ENCODE data around the gene CAND1. TPM values are rescaled to one million over a fixed set of nuclear protein-coding genes. Genes with fewer than 3 reads are reported as not detected.

The CAND1 gene
- total RNA-seq, 4 donors from 2014 or later: 58.3 to 82.7 (median 74.6) TPM

DNA sequence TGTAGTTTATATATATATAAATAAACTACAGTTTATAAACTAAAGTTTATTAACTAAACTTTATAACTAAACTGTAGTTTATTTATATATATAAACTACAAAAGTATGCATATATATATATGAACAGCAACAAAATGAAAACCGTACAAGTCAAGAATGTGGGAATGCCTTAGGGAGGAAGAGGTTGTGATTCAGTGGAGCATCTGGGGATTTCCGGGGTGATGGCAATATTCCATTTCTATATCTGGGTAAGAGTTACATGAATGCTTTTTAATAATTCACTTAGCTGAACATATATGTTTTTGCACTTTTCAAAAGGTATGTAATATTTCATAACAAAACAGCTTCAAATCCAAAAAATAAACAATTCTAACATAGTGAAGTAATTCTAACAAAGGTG lies 30.1 kb upstream of the CAND1 start:
- H3K27me3 ChIP-seq: no peaks in the 10 kb centered on the region
- no peak for DNase-seq
- H3K9me3 ChIP-seq: no peaks in the 10 kb centered on the region
- H3K27ac ChIP-seq: no peak overlapping the region
- no peak overlapping the region for H3K4me3 ChIP-seq
- no peak for TF ChIP-seq POLR2A (IDR thresholded peaks at IDR 0.05)
- TF ChIP-seq, protein P1, sequence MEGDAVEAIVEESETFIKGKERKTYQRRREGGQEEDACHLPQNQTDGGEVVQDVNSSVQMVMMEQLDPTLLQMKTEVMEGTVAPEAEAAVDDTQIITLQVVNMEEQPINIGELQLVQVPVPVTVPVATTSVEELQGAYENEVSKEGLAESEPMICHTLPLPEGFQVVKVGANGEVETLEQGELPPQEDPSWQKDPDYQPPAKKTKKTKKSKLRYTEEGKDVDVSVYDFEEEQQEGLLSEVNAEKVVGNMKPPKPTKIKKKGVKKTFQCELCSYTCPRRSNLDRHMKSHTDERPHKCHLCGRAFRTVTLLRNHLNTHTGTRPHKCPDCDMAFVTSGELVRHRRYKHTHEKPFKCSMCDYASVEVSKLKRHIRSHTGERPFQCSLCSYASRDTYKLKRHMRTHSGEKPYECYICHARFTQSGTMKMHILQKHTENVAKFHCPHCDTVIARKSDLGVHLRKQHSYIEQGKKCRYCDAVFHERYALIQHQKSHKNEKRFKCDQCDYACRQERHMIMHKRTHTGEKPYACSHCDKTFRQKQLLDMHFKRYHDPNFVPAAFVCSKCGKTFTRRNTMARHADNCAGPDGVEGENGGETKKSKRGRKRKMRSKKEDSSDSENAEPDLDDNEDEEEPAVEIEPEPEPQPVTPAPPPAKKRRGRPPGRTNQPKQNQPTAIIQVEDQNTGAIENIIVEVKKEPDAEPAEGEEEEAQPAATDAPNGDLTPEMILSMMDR (IDR thresholded peaks at IDR 0.05): no peak
- H3K36me3 ChIP-seq: no peaks in the 10 kb centered on the region
- H3K4me1 ChIP-seq: no peaks in the 10 kb centered on the region

DNA sequence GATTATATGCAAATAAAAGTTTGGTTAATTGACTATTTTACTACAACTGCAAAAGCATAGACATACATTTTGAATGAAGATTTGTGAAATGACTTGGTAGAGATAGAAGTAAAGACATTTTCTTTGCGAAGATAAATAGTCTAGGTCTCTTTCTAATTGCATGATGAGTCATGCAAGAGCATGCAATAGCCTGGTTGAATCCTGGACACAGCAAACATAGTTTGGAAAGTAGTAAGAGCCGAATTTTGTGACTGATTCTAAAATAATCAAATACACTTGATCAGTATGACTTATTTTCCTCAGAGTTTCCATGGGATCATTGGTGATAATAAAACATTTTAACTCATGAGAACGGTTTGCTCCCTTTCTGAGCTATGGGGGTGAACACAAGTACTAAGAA lies 27.7 kb upstream of the CAND1 start:
- no peak for DNase-seq
- Histone ChIP-seq H3K27me3 (no peaks in the 10 kb centered on the region), H3K9me3 (no peaks in the 10 kb centered on the region), H3K4me1 (no peaks in the 10 kb centered on the region), H3K4me3 (no peak overlapping the region), H3K36me3 (no peaks in the 10 kb centered on the region), H3K27ac (no peak overlapping the region)
- TF ChIP-seq POLR2A (IDR thresholded peaks at IDR 0.05): no peak
- TF ChIP-seq, protein P1 (IDR thresholded peaks at IDR 0.05): no peak

DNA sequence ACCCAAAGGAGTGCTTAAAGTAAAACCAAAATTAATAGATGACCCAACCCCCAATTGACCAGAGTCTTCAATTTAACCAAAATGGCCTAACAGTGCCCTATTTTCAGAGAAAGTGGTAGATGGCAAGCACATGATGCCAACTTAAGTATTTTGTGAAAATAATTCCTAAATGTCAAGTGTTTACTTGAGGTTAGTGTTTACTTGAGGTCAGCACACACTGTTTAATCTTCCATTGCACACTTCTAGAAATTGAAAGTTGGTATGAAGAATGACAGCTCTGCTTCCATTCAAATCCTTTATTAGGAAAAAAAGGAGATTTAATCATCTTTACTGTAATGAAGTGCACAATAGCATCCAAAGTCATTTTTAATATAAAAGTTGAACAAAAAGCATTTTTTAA lies 25.9 kb upstream of the CAND1 start:
- no peak overlapping the region for H3K27ac ChIP-seq
- no peak overlapping the region for H3K4me3 ChIP-seq
- no peaks in the 10 kb centered on the region for H3K27me3 ChIP-seq
- H3K36me3 ChIP-seq: no peaks in the 10 kb centered on the region
- H3K4me1 ChIP-seq: no peaks in the 10 kb centered on the region
- TF ChIP-seq, protein P1 (IDR thresholded peaks at IDR 0.05): no peak
- no peak for TF ChIP-seq POLR2A (IDR thresholded peaks at IDR 0.05)
- DNase-seq: no peak
- no peaks in the 10 kb centered on the region for H3K9me3 ChIP-seq

GRCh38 chr12:67245571-67245970 lies 23.6 kb upstream of the CAND1 start:
- no peak for DNase-seq
- Histone ChIP-seq H3K9me3 (no peaks in the 10 kb centered on the region), H3K4me3 (no peak overlapping the region), H3K27me3 (no peaks in the 10 kb centered on the region), H3K4me1 (no peaks in the 10 kb centered on the region), H3K36me3 (no peaks in the 10 kb centered on the region), H3K27ac (no peak overlapping the region)
- TF ChIP-seq, protein P1 (IDR thresholded peaks at IDR 0.05): no peak
- TF ChIP-seq POLR2A (IDR thresholded peaks at IDR 0.05): no peak

DNA sequence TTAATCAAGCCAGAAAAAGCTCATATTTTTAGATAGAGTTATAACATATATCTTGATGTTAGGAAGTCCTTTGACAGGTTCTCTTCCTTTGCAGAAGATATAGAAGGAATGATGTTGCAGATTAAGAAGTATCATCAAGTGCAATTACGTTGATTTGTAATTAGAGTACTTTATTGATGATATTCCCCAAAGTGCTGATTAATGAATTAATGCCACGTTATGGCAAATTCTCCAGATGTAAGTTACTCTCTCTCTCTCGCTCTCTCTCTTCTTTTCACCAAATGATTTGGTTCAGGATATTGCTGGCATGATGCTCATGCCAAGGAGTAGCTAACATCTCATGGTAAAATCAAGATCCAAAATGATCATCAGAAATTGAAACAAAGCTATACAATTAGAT lies 18.1 kb upstream of the CAND1 start:
- no peak overlapping the region for H3K27ac ChIP-seq
- H3K4me1 ChIP-seq: no peaks in the 10 kb centered on the region
- no peak for DNase-seq
- no peaks in the 10 kb centered on the region for H3K9me3 ChIP-seq
- H3K27me3 ChIP-seq: no peaks in the 10 kb centered on the region
- no peaks in the 10 kb centered on the region for H3K36me3 ChIP-seq
- TF ChIP-seq POLR2A (IDR thresholded peaks at IDR 0.05): no peak
- TF ChIP-seq, protein P1 (IDR thresholded peaks at IDR 0.05): no peak
- H3K4me3 ChIP-seq: no peak overlapping the region

GRCh38 chr12:67254372-67255026 lies 14.7 kb upstream of the CAND1 start:
- no peak for DNase-seq
- no peaks in the 10 kb centered on the region for H3K27me3 ChIP-seq
- H3K27ac ChIP-seq: no peak overlapping the region
- TF ChIP-seq, protein P1 (IDR thresholded peaks at IDR 0.05): no peak
- TF ChIP-seq POLR2A (IDR thresholded peaks at IDR 0.05): no peak
- no peaks in the 10 kb centered on the region for H3K9me3 ChIP-seq
- no peak overlapping the region for H3K4me3 ChIP-seq
- H3K4me1 ChIP-seq: no peaks in the 10 kb centered on the region
- H3K36me3 ChIP-seq: no peaks in the 10 kb centered on the region

Measured in Peyer's patch (tissue), 4 donors.